HepG2 (cell line): ENCODE data around the gene INO80. TPM values are rescaled to one million over a fixed set of nuclear protein-coding genes. Genes with fewer than 3 reads are reported as not detected.

Experiments
- ATAC-seq: fragments of 200-7000 bp; cut with Tn5 transposase; 3 replicates; pipeline ENCODE4 v1.9.1; 2020; ENCODE audit warnings: mild to moderate bottlenecking, moderate library complexity
- BruUV-seq: library from RNA; stranded (reverse); fragments of 400-500 nt; replicated peaks from 2 replicates; lab custom pipeline; 2021; lab: Mats Ljungman, UMichigan
- CTCF ChIA-PET: fragments of 300-600 bp; formaldehyde crosslinking; extraction: SDS; loops from one replicate; lab custom pipeline; 2021; ENCODE audit warnings: low total read pairs, inconsistent platforms, low intra/inter-chr PET ratio; lab: Yijun Ruan, JAX
- POLR2A ChIA-PET: fragments of 350-600 bp; sonication (Branson Sonifier 250); formaldehyde crosslinking; loops from one replicate; lab custom pipeline; 2020; ENCODE audit warnings: antibody characterized with exemption, inconsistent platforms; lab: Yijun Ruan, JAX
- DNase-seq: peaks from one replicate; pipeline ENCODE4 v3.0.0-alpha.2; 2015; ENCODE audit warnings: low spot score
- FAIRE-seq: peaks from 3 replicates; lab custom pipeline; 2011; peaks lifted over from hg19 to GRCh38; lab: Jason Lieb, UNC
- H2AFZ ChIP-seq: one replicate; pipeline ENCODE4 v1.6.1; 2011; ENCODE audit warnings: low read length, inconsistent platforms
- H3K27ac ChIP-seq: fragments of 300-600 bp; 3 replicates; pipeline ENCODE4 v1.8.0; 2011; ENCODE audit warnings: mixed run types, mild to moderate bottlenecking, mixed read lengths, low read length, inconsistent platforms; ENCODE audit not compliant: insufficient read depth; ENCODE audit errors: extremely low read length
- H3K27me3 ChIP-seq, 2 experiments: fragments of 200-600 bp in 1 of 2; 2 replicates in 1 of 2; 3 replicates in 1 of 2; pipeline versions ENCODE4 v1.6.0 to v1.8.0; 2011; ENCODE audit warnings: low read length in 2 of 2, mild to moderate bottlenecking in 2 of 2, moderate library complexity in 2 of 2, inconsistent platforms in 1 of 2; ENCODE audit not compliant: insufficient read depth in 2 of 2, control insufficient read depth in 1 of 2
- H3K36me3 ChIP-seq, 2 experiments: fragments of 200-600 bp in 1 of 2; replicated peaks in 1 of 2; 2 replicates in 1 of 2; 3 replicates in 1 of 2; pipeline versions ENCODE4 v1.5.1 to v1.8.0; 2011; ENCODE audit warnings: low read length in 2 of 2, inconsistent platforms in 1 of 2; ENCODE audit not compliant: insufficient read depth in 2 of 2, control insufficient read depth in 1 of 2
- H3K4me1 ChIP-seq: 2 replicates; pipeline ENCODE4 v1.5.1; 2012; ENCODE audit warnings: low read length, inconsistent platforms; ENCODE audit not compliant: insufficient read depth
- H3K4me2 ChIP-seq: 2 replicates; pipeline ENCODE4 v1.6.0; 2011; ENCODE audit warnings: low read depth, low read length, inconsistent platforms
- H3K4me3 ChIP-seq, 3 experiments: fragments of 200-600 bp in 1 of 3; sonication (generic), shearing (Covaris generic) in 1 of 3; replicated peaks in 1 of 3; 2 replicates each; pipeline ENCODE4 v1.5.1; 2011 to 2016; ENCODE audit warnings: low read length in 3 of 3, inconsistent platforms in 2 of 3, low read depth in 2 of 3, mild to moderate bottlenecking in 2 of 3, control low read depth in 1 of 3, mixed read lengths in 1 of 3; ENCODE audit not compliant: insufficient read depth in 1 of 3
- H3K79me2 ChIP-seq: one replicate; pipeline ENCODE4 v1.6.1; 2011; ENCODE audit warnings: low read length, inconsistent platforms; ENCODE audit not compliant: insufficient read depth
- H3K9ac ChIP-seq: 2 replicates; pipeline ENCODE4 v1.6.0; 2011; ENCODE audit warnings: mild to moderate bottlenecking, low read depth, low read length, inconsistent platforms; ENCODE audit not compliant: insufficient read depth
- H3K9me3 ChIP-seq: 2 replicates; pipeline ENCODE4 v1.5.1; 2012; ENCODE audit warnings: mild to moderate bottlenecking, low read length
- H4K20me1 ChIP-seq: 2 replicates; pipeline ENCODE4 v1.6.0; 2011; ENCODE audit warnings: inconsistent platforms, mild to moderate bottlenecking, low read length, moderate library complexity; ENCODE audit not compliant: insufficient read depth
- GATAD2A ChIP-seq: IDR thresholded peaks from 2 replicates; pipeline ENCODE4 v1.6.1; 2016
- HOMEZ ChIP-seq: IDR thresholded peaks from 2 replicates; pipeline ENCODE4 v1.6.1; 2016; ENCODE audit warnings: low read depth
- MTF2 ChIP-seq: sonication (generic); formaldehyde crosslinking; IDR thresholded peaks from 2 replicates; pipeline ENCODE4 v1.5.0; 2020; ENCODE audit warnings: missing genetic modification reagents, borderline replicate concordance
- NR1H2 ChIP-seq: sonication (generic); formaldehyde crosslinking; IDR thresholded peaks from 2 replicates; pipeline ENCODE4 v1.8.1; 2022; ENCODE audit warnings: low read depth, missing genetic modification reagents, borderline replicate concordance
- NR2F2 ChIP-seq: IDR thresholded peaks from 2 replicates; pipeline ENCODE4 v1.6.1; 2012; ENCODE audit warnings: low read depth, inconsistent platforms, borderline replicate concordance
- PHB2 ChIP-seq: fragments of 450-650 bp; IDR thresholded peaks from 2 replicates; pipeline ENCODE4 v1.6.1; 2018; ENCODE audit not compliant: partially characterized antibody
- PHF5A ChIP-seq: IDR thresholded peaks from one replicate; pipeline ENCODE4 v1.6.1; 2018; ENCODE audit warnings: low read depth, missing genetic modification reagents; ENCODE audit not compliant: unreplicated experiment
- ZNF503 ChIP-seq: sonication (generic); formaldehyde crosslinking; IDR thresholded peaks from 2 replicates; pipeline ENCODE4 v1.4.0; 2020; ENCODE audit warnings: missing genetic modification reagents
- WGBS: methylation state at CpG from one replicate; pipeline ENCODE4 v1.1.6; 2017; ENCODE audit warnings: low lambda C conversion rate; 5-methylcytosine and 5-hydroxymethylcytosine counted together
- in situ Hi-C: cut with HindIII; loops from 2 replicates; pipeline ENCODE4 v1.10.0; 2017; ENCODE audit warnings: low pct_unique_long_range_greater_than_20kb; ENCODE audit not compliant: extremely low pct_ligation_motif_present
- intact Hi-C: fragments of 100-400 bp; cut with micrococcal nuclease; formaldehyde crosslinking; loops from one replicate; pipeline ENCODE4 v1.10.0; 2022; ENCODE audit not compliant: unreplicated experiment
- polyA plus RNA-seq, 8 experiments: library from polyadenylated mRNA; depleted of rRNA in 3 of 8; stranded (reverse) in 7 of 8; unstranded in 1 of 8; fragments of >200 nt; fragmentation: Illumina TruSeq in 4 of 8; extraction: Trizol in 4 of 8; gene quantifications; 2 replicates each; pipeline versions ENCODE4 v1.2.1 to v1.2.3, GENCODE V29; 2011 to 2016; ENCODE audit warnings: low read depth in 4 of 8, missing spikeins in 1 of 8, mixed read lengths in 1 of 8; ENCODE audit not compliant: insufficient read depth in 1 of 8
- total RNA-seq, 5 experiments: library from RNA; depleted of rRNA; stranded (reverse); fragments of >200 nt; fragmentation: Illumina TruSeq; extraction: Trizol; gene quantifications; 2 replicates each; pipeline ENCODE4 v1.2.3, GENCODE V29; 2016; ENCODE audit warnings: low read depth in 1 of 5
- TF ChIP-seq, protein P1 (sequence below): sonication (generic); formaldehyde crosslinking; IDR thresholded peaks from 2 replicates; pipeline ENCODE4 v1.5.1; 2020; ENCODE audit warnings: mild to moderate bottlenecking, missing genetic modification reagents, borderline replicate concordance
- TF ChIP-seq, protein P2 (sequence below): IDR thresholded peaks from 2 replicates; pipeline ENCODE4 v1.6.1; 2016; ENCODE audit warnings: missing compliant biosample characterization, missing genetic modification reagents, borderline replicate concordance
- TF ChIP-seq, protein P3 (sequence below): IDR thresholded peaks from 2 replicates; pipeline ENCODE4 v1.6.1; 2016; ENCODE audit warnings: low read depth, borderline replicate concordance
- TF ChIP-seq, protein P4 (sequence below): sonication (generic); formaldehyde crosslinking; IDR thresholded peaks from 2 replicates; pipeline ENCODE4 v1.4.0; 2020; ENCODE audit warnings: missing genetic modification reagents, borderline replicate concordance

Gene INO80
- total and polyA plus RNA-seq, 2 of the 13 experiments (the other 11 are each of a cell fraction or from before 2014, with no cell fraction given): 3.6 to 14.8 TPM

- WGBS: 42% methylated on average over 6 of the region's 6 CpGs
- Histone ChIP-seq H3K4me1 (no peaks in the 10 kb centered on the region), H3K9ac (no peak overlapping the region), H3K27me3 (no peaks in the 10 kb centered on the region; a peak in 1 of 5 replicates), H3K9me3 (no peaks in the 10 kb centered on the region), H3K36me3 (no peaks in the 10 kb centered on the region), H3K27ac (no peak overlapping the region), H4K20me1 (no peaks in the 10 kb centered on the region), H3K79me2 (no peaks in the 10 kb centered on the region), H2AFZ (no peak overlapping the region), H3K4me3 (no peak overlapping the region), H3K4me2 (no peak overlapping the region)
- FAIRE-seq (no peak), ATAC-seq (no peak), DNase-seq (no peak)
- intact Hi-C loops (no loop called here), in situ Hi-C loops (no loop called here)
- no TSS peak for BruUV-seq
- TF ChIP-seq, protein P1, sequence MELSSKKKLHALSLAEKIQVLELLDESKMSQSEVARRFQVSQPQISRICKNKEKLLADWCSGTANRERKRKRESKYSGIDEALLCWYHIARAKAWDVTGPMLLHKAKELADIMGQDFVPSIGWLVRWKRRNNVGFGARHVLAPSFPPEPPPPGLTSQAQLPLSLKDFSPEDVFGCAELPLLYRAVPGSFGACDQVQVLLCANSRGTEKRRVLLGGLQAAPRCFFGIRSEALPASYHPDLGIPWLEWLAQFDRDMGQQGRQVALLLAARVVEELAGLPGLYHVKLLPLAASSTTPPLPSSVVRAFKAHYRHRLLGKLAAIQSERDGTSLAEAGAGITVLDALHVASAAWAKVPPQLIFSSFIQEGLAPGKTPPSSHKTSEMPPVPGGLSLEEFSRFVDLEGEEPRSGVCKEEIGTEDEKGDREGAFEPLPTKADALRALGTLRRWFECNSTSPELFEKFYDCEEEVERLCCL: no peak
- no peak for TF ChIP-seq PHF5A (CRISPR knock-in tag)
- no peak for TF ChIP-seq GATAD2A (CRISPR knock-in tag)
- TF ChIP-seq, protein P2, sequence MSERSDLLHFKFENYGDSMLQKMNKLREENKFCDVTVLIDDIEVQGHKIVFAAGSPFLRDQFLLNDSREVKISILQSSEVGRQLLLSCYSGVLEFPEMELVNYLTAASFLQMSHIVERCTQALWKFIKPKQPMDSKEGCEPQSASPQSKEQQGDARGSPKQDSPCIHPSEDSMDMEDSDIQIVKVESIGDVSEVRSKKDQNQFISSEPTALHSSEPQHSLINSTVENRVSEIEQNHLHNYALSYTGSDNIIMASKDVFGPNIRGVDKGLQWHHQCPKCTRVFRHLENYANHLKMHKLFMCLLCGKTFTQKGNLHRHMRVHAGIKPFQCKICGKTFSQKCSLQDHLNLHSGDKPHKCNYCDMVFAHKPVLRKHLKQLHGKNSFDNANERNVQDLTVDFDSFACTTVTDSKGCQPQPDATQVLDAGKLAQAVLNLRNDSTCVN (CRISPR knock-in tag): no peak
- no peak for TF ChIP-seq ZNF503 (CRISPR knock-in tag)
- TF ChIP-seq NR2F2: no peak
- no peak for TF ChIP-seq PHB2
- no peak for TF ChIP-seq MTF2 (CRISPR knock-in tag)
- TF ChIP-seq NR1H2 (CRISPR knock-in tag): no peak
- TF ChIP-seq, protein P3, sequence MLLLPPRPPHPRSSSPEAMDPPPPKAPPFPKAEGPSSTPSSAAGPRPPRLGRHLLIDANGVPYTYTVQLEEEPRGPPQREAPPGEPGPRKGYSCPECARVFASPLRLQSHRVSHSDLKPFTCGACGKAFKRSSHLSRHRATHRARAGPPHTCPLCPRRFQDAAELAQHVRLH (CRISPR knock-in tag): no peak
- no peak for TF ChIP-seq HOMEZ (CRISPR knock-in tag)
- TF ChIP-seq, protein P4, sequence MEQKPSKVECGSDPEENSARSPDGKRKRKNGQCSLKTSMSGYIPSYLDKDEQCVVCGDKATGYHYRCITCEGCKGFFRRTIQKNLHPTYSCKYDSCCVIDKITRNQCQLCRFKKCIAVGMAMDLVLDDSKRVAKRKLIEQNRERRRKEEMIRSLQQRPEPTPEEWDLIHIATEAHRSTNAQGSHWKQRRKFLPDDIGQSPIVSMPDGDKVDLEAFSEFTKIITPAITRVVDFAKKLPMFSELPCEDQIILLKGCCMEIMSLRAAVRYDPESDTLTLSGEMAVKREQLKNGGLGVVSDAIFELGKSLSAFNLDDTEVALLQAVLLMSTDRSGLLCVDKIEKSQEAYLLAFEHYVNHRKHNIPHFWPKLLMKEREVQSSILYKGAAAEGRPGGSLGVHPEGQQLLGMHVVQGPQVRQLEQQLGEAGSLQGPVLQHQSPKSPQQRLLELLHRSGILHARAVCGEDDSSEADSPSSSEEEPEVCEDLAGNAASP: no peak
- CTCF ChIA-PET: no interaction called here
- POLR2A ChIA-PET: no interaction called here
Observed at GRCh38 chr15:41161336-41161735, 45.3 kb upstream of the INO80 start.
